Measurements from ENCODE around the gene ZNF584.

GRCh38 chr19:58450856-58451357 lies 42.5 kb downstream of the ZNF584 start:
- TF ChIP-seq TAF1 (IDR thresholded peaks at IDR 0.05; ENCODE audit: low read depth) (no peak), REST (IDR thresholded peaks at IDR 0.05; ENCODE audit: borderline replicate concordance) (no peak), EZH2 (IDR thresholded peaks at IDR 0.05; ENCODE audit: borderline replicate concordance, insufficient read depth, low read length, poor library complexity, severe bottlenecking) (no peak), CTCF (IDR thresholded peaks at IDR 0.05; ENCODE audit: poor library complexity, severe bottlenecking) (no peak), POLR2AphosphoS5 (IDR thresholded peaks at IDR 0.05) (no peak), EP300 (conservative IDR thresholded peaks at IDR 0.05; ENCODE audit: poor library complexity, severe bottlenecking) (no peak), SMC3 (conservative IDR thresholded peaks at IDR 0.05; ENCODE audit: poor library complexity) (no peak), RAD21 (conservative IDR thresholded peaks at IDR 0.05) (no peak), MXI1 (conservative IDR thresholded peaks at IDR 0.05; ENCODE audit: poor library complexity, severe bottlenecking) (no peak)

Data from neural cell (in vitro differentiated cells).